GM12865 (cell line): Measurements from ENCODE around the gene GRIN2C.

ENCODE experiments used
- DNase-seq: peaks from one replicate; pipeline ENCODE4 v3.0.0; 2010; ENCODE audit warnings: low read depth
- H3K4me3 ChIP-seq: 2 replicates; pipeline ENCODE4 v1.5.1; 2011; ENCODE audit warnings: mild to moderate bottlenecking, low read depth, low read length, control low read depth
- TF ChIP-seq, protein P1 (sequence below): IDR thresholded peaks from 2 replicates; pipeline ENCODE4 v1.5.1; 2011; ENCODE audit warnings: low read length, control low read depth, low read depth, inconsistent platforms; ENCODE audit not compliant: insufficient read depth; ENCODE audit errors: missing control alignments

GRIN2C gene

GRCh38 chr17:74877592-74878548, 18.2 kb upstream of the GRIN2C start:
- TF ChIP-seq, protein P1, sequence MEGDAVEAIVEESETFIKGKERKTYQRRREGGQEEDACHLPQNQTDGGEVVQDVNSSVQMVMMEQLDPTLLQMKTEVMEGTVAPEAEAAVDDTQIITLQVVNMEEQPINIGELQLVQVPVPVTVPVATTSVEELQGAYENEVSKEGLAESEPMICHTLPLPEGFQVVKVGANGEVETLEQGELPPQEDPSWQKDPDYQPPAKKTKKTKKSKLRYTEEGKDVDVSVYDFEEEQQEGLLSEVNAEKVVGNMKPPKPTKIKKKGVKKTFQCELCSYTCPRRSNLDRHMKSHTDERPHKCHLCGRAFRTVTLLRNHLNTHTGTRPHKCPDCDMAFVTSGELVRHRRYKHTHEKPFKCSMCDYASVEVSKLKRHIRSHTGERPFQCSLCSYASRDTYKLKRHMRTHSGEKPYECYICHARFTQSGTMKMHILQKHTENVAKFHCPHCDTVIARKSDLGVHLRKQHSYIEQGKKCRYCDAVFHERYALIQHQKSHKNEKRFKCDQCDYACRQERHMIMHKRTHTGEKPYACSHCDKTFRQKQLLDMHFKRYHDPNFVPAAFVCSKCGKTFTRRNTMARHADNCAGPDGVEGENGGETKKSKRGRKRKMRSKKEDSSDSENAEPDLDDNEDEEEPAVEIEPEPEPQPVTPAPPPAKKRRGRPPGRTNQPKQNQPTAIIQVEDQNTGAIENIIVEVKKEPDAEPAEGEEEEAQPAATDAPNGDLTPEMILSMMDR: no peak
- no peak overlapping the region for H3K4me3 ChIP-seq
- DNase-seq: no peak

- no peak for DNase-seq
- H3K4me3 ChIP-seq: no peak overlapping the region
- TF ChIP-seq, protein P1: no peak
Observed at GRCh38 chr17:74875977-74876593, 16.4 kb upstream of the GRIN2C start.

DNA sequence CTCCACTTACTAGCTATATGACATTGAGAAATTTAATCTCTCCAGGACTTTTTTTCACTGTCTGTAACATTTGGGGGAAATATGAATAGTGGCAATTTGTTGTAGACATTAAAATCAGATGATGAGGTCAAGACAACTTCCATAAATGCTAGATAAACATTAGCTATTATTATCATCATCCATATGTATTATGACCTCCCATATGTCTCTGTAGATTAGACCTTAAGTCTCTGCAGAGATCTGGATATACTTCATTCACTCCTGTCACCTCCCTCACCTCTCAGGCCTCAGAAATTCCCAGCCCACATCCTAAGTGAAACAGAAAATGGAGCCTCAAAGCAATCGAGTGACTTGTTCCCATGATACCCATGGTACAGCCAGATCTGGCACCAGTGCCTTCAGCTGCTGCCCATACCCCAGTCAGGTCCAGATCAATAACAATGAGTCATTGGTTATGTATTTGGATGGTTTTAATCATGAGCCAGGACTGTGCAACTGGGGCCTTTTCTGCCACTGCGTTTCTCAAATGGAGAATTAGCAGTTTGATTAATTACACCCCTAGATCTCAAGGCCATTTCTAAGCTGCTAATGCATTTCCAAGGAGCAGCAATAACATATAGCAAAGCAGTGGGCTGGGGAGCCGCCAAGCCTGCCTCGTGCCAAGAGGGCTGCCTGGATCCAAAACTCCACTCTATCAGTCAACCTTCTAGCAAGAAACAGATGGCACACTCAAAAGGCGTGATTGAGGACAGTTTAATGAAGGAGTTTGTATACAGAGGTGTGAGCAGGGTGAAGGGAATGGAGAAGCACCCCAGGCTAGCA, 15.7 kb upstream of the GRIN2C start:
- no peak for DNase-seq
- no peak overlapping the region for H3K4me3 ChIP-seq
- TF ChIP-seq, protein P1: no peak

DNA sequence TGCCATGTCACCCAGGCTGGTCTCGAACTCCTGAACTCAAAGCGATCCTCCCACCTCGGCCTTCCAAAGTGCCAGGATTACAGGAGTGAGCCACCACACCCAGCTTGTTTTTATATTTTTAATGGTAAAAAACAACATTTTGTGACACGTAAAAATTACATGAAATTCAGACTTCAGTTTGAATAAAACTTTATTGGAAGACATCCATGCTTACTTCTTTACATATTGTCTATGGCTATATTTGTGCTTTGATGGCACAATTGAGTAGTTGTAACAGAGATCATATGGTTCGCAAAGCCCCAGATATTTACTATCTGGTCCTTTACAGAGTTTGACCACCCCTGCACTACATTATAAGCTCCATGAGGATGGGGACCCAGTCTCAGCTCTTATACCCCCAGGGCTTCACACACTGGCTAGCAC, 14.9 kb upstream of the GRIN2C start:
- DNase-seq: no peak
- no peak overlapping the region for H3K4me3 ChIP-seq
- TF ChIP-seq, protein P1: no peak

DNA sequence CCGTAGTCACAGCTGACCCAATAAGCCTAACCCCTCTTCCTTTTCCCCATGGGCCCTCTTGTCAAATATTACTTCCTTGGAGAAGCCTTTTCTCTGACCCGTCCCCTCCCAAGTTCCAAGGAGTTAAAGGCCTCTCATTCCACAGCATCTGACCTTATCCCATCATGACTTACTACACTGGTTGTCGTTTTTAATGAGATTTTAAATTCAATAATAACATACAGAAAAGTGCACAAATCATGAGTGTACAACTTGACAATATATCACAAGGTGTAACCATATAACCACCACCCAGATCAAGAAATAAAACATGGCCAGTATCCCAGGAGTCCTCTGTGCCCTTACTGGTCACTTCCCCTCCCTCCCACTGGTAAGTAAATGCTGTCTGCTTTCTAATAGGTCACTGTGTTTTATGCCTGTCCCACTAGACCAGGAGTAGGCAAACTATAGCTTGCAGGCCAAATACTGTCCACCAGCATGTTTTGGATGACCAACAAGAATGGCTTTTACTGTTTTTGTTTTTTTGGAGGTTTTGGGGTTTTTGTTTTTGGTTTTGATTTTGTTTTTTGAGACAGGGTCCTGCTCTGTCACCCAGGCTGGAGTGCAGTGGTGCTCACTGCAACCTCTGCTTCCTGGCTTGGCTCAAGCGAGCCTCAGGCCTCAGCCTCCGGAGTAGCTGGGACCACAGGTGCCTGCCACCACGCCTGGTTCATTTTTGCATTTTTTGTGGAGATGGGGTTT, 14.4 kb upstream of the GRIN2C start:
- H3K4me3 ChIP-seq: peak overlapping the region; percentile 97
- TF ChIP-seq, protein P1: no peak
- peak; percentile 38 for DNase-seq
